H1 (cell line): ENCODE measurements around the gene GLG1. TPM values are rescaled to one million over a fixed set of nuclear protein-coding genes. Genes with fewer than 3 reads are reported as not detected.

Experiments
- CHD1 ChIP-seq: IDR thresholded peaks from 2 replicates; pipeline ENCODE4 v1.6.1; 2012; ENCODE audit warnings: low read depth, low read length, improper control_type of control experiment
- EGR1 ChIP-seq: IDR thresholded peaks from 2 replicates; pipeline ENCODE4 v1.6.1; 2011; ENCODE audit warnings: low read depth, low read length, borderline replicate concordance
- NRF1 ChIP-seq: IDR thresholded peaks from 2 replicates; pipeline ENCODE4 v1.6.1; 2011; ENCODE audit warnings: mild to moderate bottlenecking, low read depth, low read length, improper control_type of control experiment
- POLR2AphosphoS5 ChIP-seq: IDR thresholded peaks from 2 replicates; pipeline ENCODE4 v1.6.1; 2011; ENCODE audit warnings: low read depth, low read length
- SIRT6 ChIP-seq: IDR thresholded peaks from one replicate; pipeline ENCODE4 v1.7.1; 2012; ENCODE audit warnings: low read length, inconsistent platforms
- SRF ChIP-seq: IDR thresholded peaks from 2 replicates; pipeline ENCODE4 v1.6.1; 2011; ENCODE audit warnings: mild to moderate bottlenecking, low read depth, low read length, moderate library complexity
- TBP ChIP-seq: IDR thresholded peaks from 2 replicates; pipeline ENCODE4 v1.6.1; 2011; ENCODE audit warnings: low read depth, low read length, improper control_type of control experiment
- polyA plus RNA-seq, 7 experiments: library from polyadenylated mRNA; depleted of rRNA in 3 of 7; stranded (reverse) in 5 of 7; unstranded in 2 of 7; fragments of >200 nt in 5 of 7; fragments of 200-250 nt in 2 of 7; gene quantifications; 1 replicate in 5 of 7; 2 replicates in 1 of 7; 4 replicates in 1 of 7; pipeline versions ENCODE4 v1.2.1 to v1.2.3, GENCODE V29; 2011 to 2013; ENCODE audit warnings: missing spikeins in 2 of 7, mixed read lengths in 2 of 7
- total RNA-seq: library from RNA; stranded (reverse); fragmentation: NEBNext Ultra II Directional; extraction: Animal tissue kit (Norgen Biotek cat#: 25700); gene quantifications from 2 replicates; pipeline ENCODE4 v1.2.1, GENCODE V29; 2021

Gene GLG1
- total and polyA plus RNA-seq, 2 of the 8 experiments (the other 6 are each of a cell fraction or from before 2014, with no cell fraction given), result 53.4 to 139 TPM

DNA sequence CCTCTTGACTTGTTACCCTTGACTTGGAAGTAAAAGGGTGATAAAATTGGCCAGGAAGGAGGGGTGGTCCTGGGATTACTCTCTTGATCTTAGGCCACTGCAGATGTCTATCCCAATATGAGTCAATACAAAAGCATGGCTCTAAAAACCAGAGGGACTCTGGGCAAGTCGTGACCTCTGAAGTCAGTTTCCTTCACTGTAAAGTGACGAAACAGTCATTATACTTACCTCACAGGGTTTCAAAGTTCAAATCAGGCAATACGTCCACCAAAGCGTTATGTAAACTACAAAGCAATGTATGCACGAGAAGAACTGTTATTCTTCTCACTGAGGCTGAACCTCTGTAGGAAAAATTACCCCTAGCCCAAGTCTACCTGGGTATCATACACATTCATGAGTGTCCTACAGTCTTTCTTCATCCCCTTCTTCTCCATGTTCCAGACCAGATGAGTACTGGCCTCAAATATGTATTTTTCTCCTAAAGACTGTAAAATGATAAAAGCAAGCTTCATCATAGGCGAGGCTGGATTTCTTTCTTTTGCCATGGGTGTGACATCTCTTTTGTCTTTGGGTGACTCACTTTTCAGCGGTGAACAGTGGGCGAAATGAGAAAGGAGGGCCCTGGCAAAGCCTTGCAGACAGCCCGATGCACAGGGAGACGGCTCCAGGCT lies 151.2 kb downstream of the GLG1 start (continued):
- TF ChIP-seq POLR2AphosphoS5 (no peak), EGR1 (no peak), NRF1 (no peak), CHD1 (no peak), TBP (no peak), SRF (no peak), SIRT6 (no peak)
